Endothelial cell of umbilical vein (primary cell): Measurements from ENCODE around the gene HEMGN. TPM values are rescaled to one million over a fixed set of nuclear protein-coding genes. Genes with fewer than 3 reads are reported as not detected.

Experiments
- BruUV-seq: library from RNA; stranded (reverse); fragments of 400-500 nt; replicated peaks from 2 replicates; lab custom pipeline; 2021; lab: Mats Ljungman, UMichigan
- CTCF ChIA-PET: fragments of 300-600, 350-600 bp; sonication (Branson Sonifier 250); formaldehyde crosslinking; loops from one replicate; lab custom pipeline; 2021; ENCODE audit warnings: antibody characterized with exemption, inconsistent platforms; lab: Charles Lee
- POLR2A ChIA-PET: fragments of 300-600, 350-600 bp; sonication (Branson Sonifier 250); formaldehyde crosslinking; loops from one replicate; lab custom pipeline; 2021; ENCODE audit warnings: antibody characterized with exemption, inconsistent platforms; lab: Charles Lee
- DNase-seq: peaks from one replicate; pipeline ENCODE4 v3.0.0-alpha.2; 2011; ENCODE audit warnings: low read depth, low spot score
- FAIRE-seq: peaks from 2 replicates; lab custom pipeline; 2011; peaks lifted over from hg19 to GRCh38; lab: Jason Lieb, UNC
- H2AFZ ChIP-seq: 2 replicates; pipeline ENCODE4 v1.6.0; 2012; ENCODE audit warnings: low read depth, low read length, control low read depth, inconsistent platforms
- H3K27ac ChIP-seq: 2 replicates; pipeline ENCODE4 v1.5.1; 2011; ENCODE audit warnings: low read depth, mild to moderate bottlenecking, control low read depth, low read length, moderate library complexity; ENCODE audit not compliant: insufficient read depth
- H3K27me3 ChIP-seq, 2 experiments: 2 replicates each; pipeline versions ENCODE4 v1.6.0 to v1.6.1; 2011; ENCODE audit warnings: low read length in 2 of 2, mixed read lengths in 1 of 2; ENCODE audit not compliant: control insufficient read depth in 2 of 2, insufficient read depth in 2 of 2
- H3K36me3 ChIP-seq, 2 experiments: 2 replicates in 1 of 2; 3 replicates in 1 of 2; pipeline ENCODE4 v1.5.1; 2011; ENCODE audit warnings: low read length in 2 of 2, mild to moderate bottlenecking in 1 of 2, moderate library complexity in 1 of 2; ENCODE audit not compliant: control insufficient read depth in 2 of 2, insufficient read depth in 2 of 2; ENCODE audit errors: extremely low read depth in 1 of 2
- H3K4me1 ChIP-seq: 3 replicates; pipeline ENCODE4 v1.5.1; 2011; ENCODE audit warnings: mild to moderate bottlenecking, low read length; ENCODE audit not compliant: control insufficient read depth, insufficient read depth; ENCODE audit errors: extremely low read depth
- H3K4me2 ChIP-seq: 2 replicates; pipeline ENCODE4 v1.6.1; 2011; ENCODE audit warnings: low read length, control low read depth, mixed read lengths; ENCODE audit not compliant: insufficient read depth
- H3K4me3 ChIP-seq, 3 experiments: fragments of 200-600 bp in 1 of 3; sonication (generic), shearing (Covaris generic) in 1 of 3; replicated peaks in 1 of 3; 2 replicates each; pipeline ENCODE4 v1.5.1; 2011 to 2016; ENCODE audit warnings: control low read depth in 3 of 3, low read length in 3 of 3, mild to moderate bottlenecking in 2 of 3, inconsistent platforms in 1 of 3, low read depth in 1 of 3, moderate library complexity in 1 of 3; ENCODE audit not compliant: insufficient read depth in 1 of 3
- H3K79me2 ChIP-seq: 2 replicates; pipeline ENCODE4 v1.6.0; 2012; ENCODE audit warnings: low read length, inconsistent platforms; ENCODE audit not compliant: control insufficient read depth, insufficient read depth
- H3K9ac ChIP-seq: replicated peaks from 2 replicates; pipeline ENCODE3; 2011; ENCODE audit warnings: low read length, control low read depth; ENCODE audit not compliant: insufficient read depth; ENCODE audit errors: extremely low read depth
- H3K9me1 ChIP-seq: replicated peaks from 3 replicates; pipeline ENCODE4 v1.6.0; 2011; ENCODE audit warnings: mild to moderate bottlenecking, low read length; ENCODE audit not compliant: control insufficient read depth, insufficient read depth; ENCODE audit errors: extremely low read depth
- H3K9me3 ChIP-seq: replicated peaks from 2 replicates; pipeline ENCODE4 v1.5.1; 2012; ENCODE audit warnings: low read length, inconsistent platforms; ENCODE audit not compliant: control insufficient read depth, insufficient read depth
- H4K20me1 ChIP-seq: replicated peaks from 2 replicates; pipeline ENCODE3; 2011; ENCODE audit warnings: mild to moderate bottlenecking, low read length; ENCODE audit not compliant: control insufficient read depth, insufficient read depth; ENCODE audit errors: extremely low read depth
- EZH2 ChIP-seq: IDR thresholded peaks from 2 replicates; pipeline ENCODE4 v1.6.1; 2012; ENCODE audit warnings: borderline replicate concordance, low read depth, mild to moderate bottlenecking, moderate library complexity, low read length, inconsistent platforms; ENCODE audit not compliant: severe bottlenecking
- FOS ChIP-seq: IDR thresholded peaks from 2 replicates; pipeline ENCODE4 v1.6.1; 2011; ENCODE audit warnings: mild to moderate bottlenecking, low read length, moderate library complexity, borderline replicate concordance; ENCODE audit not compliant: insufficient read depth
- GATA2 ChIP-seq: IDR thresholded peaks from 2 replicates; pipeline ENCODE4 v1.7.0; 2011; ENCODE audit warnings: low read depth, mild to moderate bottlenecking, moderate library complexity, mixed read lengths, low read length; ENCODE audit not compliant: insufficient read length, insufficient read depth
- JUN ChIP-seq: IDR thresholded peaks from 2 replicates; pipeline ENCODE4 v1.6.1; 2011; ENCODE audit warnings: borderline replicate concordance, low read depth; ENCODE audit not compliant: insufficient read length, insufficient read depth
- MYC ChIP-seq: IDR thresholded peaks from one replicate; pipeline ENCODE4 v1.6.1; 2011; ENCODE audit warnings: mild to moderate bottlenecking, low read depth, low read length
- POLR2A ChIP-seq: IDR thresholded peaks from 2 replicates; pipeline ENCODE4 v1.6.1; 2012; ENCODE audit warnings: low read depth, mild to moderate bottlenecking, control low read depth, low read length
- POLR2AphosphoS5 ChIP-seq: IDR thresholded peaks from 2 replicates; pipeline ENCODE4 v1.6.1; 2012; ENCODE audit warnings: low read depth, mild to moderate bottlenecking, control low read depth, low read length, moderate library complexity; ENCODE audit not compliant: insufficient read depth
- dilution Hi-C: fragments of 300-500 bp; cut with MboI; formaldehyde crosslinking; loops from one replicate; pipeline ENCODE4 v1.15.0; 2019; ENCODE audit warnings: low sequenced_read_pairs; ENCODE audit not compliant: extremely low pct_ligation_motif_present
- intact Hi-C: fragments of 100-400 bp; cut with micrococcal nuclease; formaldehyde crosslinking; loops from one replicate; pipeline ENCODE4 v1.10.0; 2022
- polyA plus RNA-seq, 4 experiments: library from polyadenylated mRNA; depleted of rRNA in 3 of 4; stranded (reverse) in 3 of 4; unstranded in 1 of 4; fragments of >200 nt; gene quantifications; 2 replicates each; pipeline versions ENCODE4 v1.2.1 to v1.2.3, GENCODE V29; 2011 to 2012; ENCODE audit warnings: missing spikeins in 1 of 4
- total RNA-seq: library from RNA; stranded (reverse); gene quantifications from 2 replicates; pipeline ENCODE4 v1.2.3, GENCODE V29; 2021
- TF ChIP-seq, protein P1 (sequence below), 2 donors: IDR thresholded peaks; 1 replicate in 1 of 2; 2 replicates in 1 of 2; pipeline ENCODE4 v1.5.1; 2011; ENCODE audit warnings: low read length in 2 of 2, mild to moderate bottlenecking in 2 of 2, moderate library complexity in 2 of 2, control low read depth in 1 of 2, inconsistent platforms in 1 of 2, low read depth in 1 of 2; ENCODE audit not compliant: insufficient read depth in 1 of 2; ENCODE audit errors: extremely low read depth in 1 of 2
- TF ChIP-seq, protein P2 (sequence below): IDR thresholded peaks from 2 replicates; pipeline ENCODE4 v1.6.1; 2011; ENCODE audit not compliant: insufficient read depth, insufficient read length

The HEMGN gene
- total and polyA plus RNA-seq, 2 donors (not counting 3 experiments of a cell fraction or from before 2014, with no cell fraction given), result not detected

DNA sequence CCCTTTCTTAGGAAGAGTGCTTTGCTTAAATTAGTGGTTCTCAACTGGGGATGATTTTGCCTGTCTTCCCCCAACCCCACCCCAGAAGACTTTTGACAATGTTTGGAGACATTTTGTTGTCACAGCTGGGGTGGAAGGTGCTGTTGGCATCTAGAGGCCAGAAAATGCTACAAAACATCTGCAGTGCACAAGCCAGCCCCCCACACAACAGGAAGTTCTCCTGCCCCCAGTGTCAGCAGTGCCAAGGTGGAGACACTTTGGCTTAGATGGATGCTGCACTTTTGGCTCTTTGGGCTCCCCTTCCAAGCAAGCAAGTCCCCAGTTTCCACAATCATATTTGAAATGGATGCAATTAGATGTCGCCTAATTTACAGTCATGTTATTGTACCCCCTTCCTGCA, 2.7 kb downstream of the HEMGN start:
- H3K9me3 ChIP-seq, result no peaks in the 10 kb centered on the region
- DNase-seq, result no peak
- no peak overlapping the region for H3K4me2 ChIP-seq
- POLR2A ChIA-PET, result no interaction called here
- FAIRE-seq, result no peak
- H3K9ac ChIP-seq, result no peak overlapping the region
- no TSS peak for BruUV-seq
- CTCF ChIA-PET, result interaction anchor here (1.4 to 1.7 kb wide), 2 partner anchors 9 to 121 kb away, joined by 3 to 4 read pairs; partner anchors contain the start of gene NANS
- dilution Hi-C loops (no loop called here), intact Hi-C loops (loop anchor here (5.0 kb wide), 1 partner anchor 37 kb away; no protein-coding TSS in a partner anchor)
- H2AFZ ChIP-seq, result no peak overlapping the region
- H3K27me3 ChIP-seq, result peaks cover 39 to 71% of the 10 kb centered on the region in 2 experiments
- no peaks in the 10 kb centered on the region for H4K20me1 ChIP-seq
- H3K36me3 ChIP-seq, result no peaks in the 10 kb centered on the region
- TF ChIP-seq FOS (no peak), EZH2 (no peak), GATA2 (no peak), POLR2AphosphoS5 (no peak)
- no peaks in the 10 kb centered on the region for H3K79me2 ChIP-seq
- H3K4me3 ChIP-seq, result no peak overlapping the region
- H3K4me1 ChIP-seq, result no peaks in the 10 kb centered on the region
- H3K27ac ChIP-seq, result no peak overlapping the region
- no peaks in the 10 kb centered on the region for H3K9me1 ChIP-seq

DNA sequence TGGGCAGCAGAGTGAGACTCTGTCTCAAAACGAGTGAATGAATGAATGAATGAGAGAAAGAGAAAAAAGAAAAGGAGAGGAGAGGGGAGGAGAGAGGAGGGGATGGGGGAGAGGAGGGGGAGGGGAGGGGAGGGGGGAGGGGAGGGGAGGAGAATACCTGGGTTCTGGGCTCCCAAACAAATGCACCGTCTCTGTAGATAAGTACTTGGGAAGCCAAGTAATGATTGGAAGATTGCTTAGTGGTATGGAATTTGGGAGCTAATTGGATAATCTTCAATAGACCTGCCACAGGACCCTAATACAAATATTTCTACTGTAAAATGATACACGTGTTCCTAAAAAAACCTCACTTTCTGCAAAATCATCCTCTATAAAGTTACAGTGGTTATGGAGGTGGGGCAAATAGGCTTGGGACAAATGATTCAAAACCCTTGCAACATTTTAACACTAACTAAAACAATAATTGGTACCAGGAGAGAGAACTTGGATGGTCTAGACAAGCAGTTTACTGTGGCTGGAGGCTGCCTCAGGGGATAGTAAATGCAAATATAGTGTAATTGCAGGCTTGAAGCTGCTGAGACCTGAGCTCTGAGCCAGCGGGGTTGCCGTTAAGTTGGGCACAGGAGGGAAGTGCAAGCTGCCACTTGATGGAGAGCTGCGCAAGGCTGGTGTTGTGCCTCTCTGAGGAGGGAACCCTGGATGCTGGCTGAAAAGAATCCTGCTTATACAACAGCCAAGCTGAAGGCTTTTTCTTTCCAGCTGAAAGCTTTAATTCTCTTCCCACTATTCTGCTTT, 3.5 kb downstream of the HEMGN start:
- Histone ChIP-seq H4K20me1 (no peaks in the 10 kb centered on the region), H3K36me3 (no peaks in the 10 kb centered on the region), H3K4me1 (no peaks in the 10 kb centered on the region), H2AFZ (no peak overlapping the region), H3K9ac (no peak overlapping the region), H3K9me3 (no peaks in the 10 kb centered on the region), H3K27me3 (peaks cover 37 to 71% of the 10 kb centered on the region in 2 experiments), H3K4me2 (no peak overlapping the region), H3K4me3 (no peak overlapping the region), H3K79me2 (no peaks in the 10 kb centered on the region), H3K9me1 (no peaks in the 10 kb centered on the region), H3K27ac (no peak overlapping the region)
- intact Hi-C loops (loop anchor here (5.0 kb wide), 1 partner anchor 38 kb away; no protein-coding TSS in a partner anchor), dilution Hi-C loops (no loop called here)
- no peak for FAIRE-seq
- no TSS peak for BruUV-seq
- DNase-seq, result no peak
- CTCF ChIA-PET, result interaction anchor here (1.4 to 1.7 kb wide), 2 partner anchors 9 to 122 kb away, joined by 3 to 4 read pairs; partner anchors contain the start of gene NANS
- POLR2A ChIA-PET, result no interaction called here
- TF ChIP-seq GATA2, result no peak
- TF ChIP-seq, protein P1, sequence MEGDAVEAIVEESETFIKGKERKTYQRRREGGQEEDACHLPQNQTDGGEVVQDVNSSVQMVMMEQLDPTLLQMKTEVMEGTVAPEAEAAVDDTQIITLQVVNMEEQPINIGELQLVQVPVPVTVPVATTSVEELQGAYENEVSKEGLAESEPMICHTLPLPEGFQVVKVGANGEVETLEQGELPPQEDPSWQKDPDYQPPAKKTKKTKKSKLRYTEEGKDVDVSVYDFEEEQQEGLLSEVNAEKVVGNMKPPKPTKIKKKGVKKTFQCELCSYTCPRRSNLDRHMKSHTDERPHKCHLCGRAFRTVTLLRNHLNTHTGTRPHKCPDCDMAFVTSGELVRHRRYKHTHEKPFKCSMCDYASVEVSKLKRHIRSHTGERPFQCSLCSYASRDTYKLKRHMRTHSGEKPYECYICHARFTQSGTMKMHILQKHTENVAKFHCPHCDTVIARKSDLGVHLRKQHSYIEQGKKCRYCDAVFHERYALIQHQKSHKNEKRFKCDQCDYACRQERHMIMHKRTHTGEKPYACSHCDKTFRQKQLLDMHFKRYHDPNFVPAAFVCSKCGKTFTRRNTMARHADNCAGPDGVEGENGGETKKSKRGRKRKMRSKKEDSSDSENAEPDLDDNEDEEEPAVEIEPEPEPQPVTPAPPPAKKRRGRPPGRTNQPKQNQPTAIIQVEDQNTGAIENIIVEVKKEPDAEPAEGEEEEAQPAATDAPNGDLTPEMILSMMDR (IDR thresholded peaks at IDR 0.05; ENCODE audit: extremely low read depth in 1 of 2, insufficient read depth in 1 of 2, low read depth in 1 of 2, low read length in 2 of 2), result no peak
- no peak for TF ChIP-seq POLR2A
- no peak for TF ChIP-seq POLR2AphosphoS5
- no peak for TF ChIP-seq MYC
- no peak for TF ChIP-seq EZH2
- TF ChIP-seq JUN, result no peak
- no peak for TF ChIP-seq FOS
- TF ChIP-seq, protein P2, sequence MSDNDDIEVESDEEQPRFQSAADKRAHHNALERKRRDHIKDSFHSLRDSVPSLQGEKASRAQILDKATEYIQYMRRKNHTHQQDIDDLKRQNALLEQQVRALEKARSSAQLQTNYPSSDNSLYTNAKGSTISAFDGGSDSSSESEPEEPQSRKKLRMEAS, result no peak
